Measurements from ENCODE around the gene RSAD1. TPM values are rescaled to one million over a fixed set of nuclear protein-coding genes. Genes with fewer than 3 reads are reported as not detected.

Gene RSAD1
- polyA plus RNA-seq, 2 donors: 11.9 to 16.9 TPM

- H3K4me1 ChIP-seq (ENCODE audit: control insufficient read depth in 2 of 2, insufficient read depth in 2 of 2, low read length in 1 of 2): peaks cover 0 to 35% of the 10 kb centered on the region in 2 donors
- H3K4me3 ChIP-seq (ENCODE audit: low read depth in 1 of 2, low read length in 2 of 2): peak overlapping the region; percentile 64 to 83
- 34 to 37% methylated on average over 24 of the region's 24 CpGs for WGBS, 2 donors
- H3K27ac ChIP-seq (ENCODE audit: low read depth in 2 of 2, low read length in 1 of 2): peak overlapping the region; percentile 93 to 97
- peaks cover 0 to 26% of the 10 kb centered on the region in 2 donors for H3K36me3 ChIP-seq (ENCODE audit: control insufficient read depth in 2 of 2, insufficient read depth in 2 of 2, low read length in 1 of 2)
- no peaks in the 10 kb centered on the region for H3K9me3 ChIP-seq (ENCODE audit: control insufficient read depth in 2 of 2, insufficient read depth in 1 of 2, low read depth in 1 of 2, low read length in 1 of 2)
- no peaks in the 10 kb centered on the region for H3K27me3 ChIP-seq (ENCODE audit: control insufficient read depth in 1 of 2, insufficient read depth in 2 of 2, low read length in 2 of 2)
These were observed 55.7 kb downstream of the RSAD1 start for GRCh38 chr17:50534222-50534978.

DNA sequence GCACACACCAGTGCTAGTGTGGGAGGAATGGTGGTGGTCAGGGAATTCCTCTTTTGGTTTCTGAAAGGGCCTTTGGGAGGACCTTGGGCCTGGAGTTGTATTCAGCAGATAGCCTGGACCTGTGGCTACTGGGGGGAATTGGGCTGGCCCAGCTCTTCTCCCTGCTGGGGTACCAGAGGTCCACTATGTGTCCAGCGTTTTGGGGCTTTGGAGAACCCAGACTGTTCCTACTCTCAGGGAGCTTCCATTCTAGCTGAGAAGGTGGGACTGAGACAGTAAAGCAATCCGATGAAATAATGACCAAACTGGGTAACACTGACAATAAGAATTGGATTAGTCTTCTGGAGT, 56.3 kb downstream of the RSAD1 start:
- Histone ChIP-seq H3K36me3 (ENCODE audit: control insufficient read depth in 2 of 2, insufficient read depth in 2 of 2, low read length in 1 of 2) (peaks cover 0 to 30% of the 10 kb centered on the region in 2 donors), H3K27me3 (ENCODE audit: control insufficient read depth in 1 of 2, insufficient read depth in 2 of 2, low read length in 2 of 2) (no peaks in the 10 kb centered on the region), H3K27ac (ENCODE audit: low read depth in 2 of 2, low read length in 1 of 2) (peak overlapping the region; percentile 90 to 97), H3K4me1 (ENCODE audit: control insufficient read depth in 2 of 2, insufficient read depth in 2 of 2, low read length in 1 of 2) (peaks cover 0 to 40% of the 10 kb centered on the region in 2 donors), H3K9me3 (ENCODE audit: control insufficient read depth in 2 of 2, insufficient read depth in 1 of 2, low read depth in 1 of 2, low read length in 1 of 2) (no peaks in the 10 kb centered on the region), H3K4me3 (ENCODE audit: low read depth in 1 of 2, low read length in 2 of 2) (peak overlapping the region; percentile 60 to 83)
- WGBS, 2 donors: 53 to 64% methylated on average over 2 of the region's 2 CpGs

GRCh38 chr17:50535407-50535806, 56.7 kb downstream of the RSAD1 start:
- Histone ChIP-seq H3K36me3 (ENCODE audit: control insufficient read depth in 2 of 2, insufficient read depth in 2 of 2, low read length in 1 of 2) (peaks cover 0 to 30% of the 10 kb centered on the region in 2 donors), H3K27ac (ENCODE audit: low read depth in 2 of 2, low read length in 1 of 2) (peak overlapping the region in 1 of 2 donors; percentile 90), H3K4me3 (ENCODE audit: low read depth in 1 of 2, low read length in 2 of 2) (peak overlapping the region; percentile 60 to 83), H3K4me1 (ENCODE audit: control insufficient read depth in 2 of 2, insufficient read depth in 2 of 2, low read length in 1 of 2) (peaks cover 0 to 44% of the 10 kb centered on the region in 2 donors), H3K9me3 (ENCODE audit: control insufficient read depth in 2 of 2, insufficient read depth in 1 of 2, low read depth in 1 of 2, low read length in 1 of 2) (no peaks in the 10 kb centered on the region), H3K27me3 (ENCODE audit: control insufficient read depth in 1 of 2, insufficient read depth in 2 of 2, low read length in 2 of 2) (no peaks in the 10 kb centered on the region)
- 53% methylated on average over 7 of the region's 7 CpGs for WGBS, 2 donors

Other genes starting within 250 kb of the RSAD1 start
- under 1 TPM; 0.08 to 0.27 TPM for gene TMEM92, start 204.4 kb upstream of the RSAD1 start, polyA plus RNA-seq
- 10 to 100 TPM in 1 of 2 donors, 1 to 10 TPM in 1; 6.0 to 12.1 TPM for gene XYLT2, start 132.7 kb upstream of the RSAD1 start, polyA plus RNA-seq
- gene MRPL27, start 105.7 kb upstream of the RSAD1 start, polyA plus RNA-seq: 100 to 1,000 TPM; 106 to 119 TPM
- 1 to 10 TPM; 2.0 to 3.6 TPM for gene EME1, start 105.6 kb upstream of the RSAD1 start, polyA plus RNA-seq
- gene LRRC59, start 81.3 kb upstream of the RSAD1 start, polyA plus RNA-seq: 10 to 100 TPM; 18.7 to 52.1 TPM
- gene ACSF2, start 52.6 kb upstream of the RSAD1 start, polyA plus RNA-seq: 10 to 100 TPM; 13.5 to 22.6 TPM
- under 1 TPM; 0.13 to 0.18 TPM for gene CHAD, start 10.0 kb upstream of the RSAD1 start, polyA plus RNA-seq
- under 1 TPM; 0.05 to 0.22 TPM for gene MYCBPAP, start 29.6 kb downstream of the RSAD1 start, polyA plus RNA-seq
- gene EPN3, start 53.9 kb downstream of the RSAD1 start, polyA plus RNA-seq: 10 to 100 TPM; 40.5 to 59.8 TPM
- gene SPATA20, start 68.3 kb downstream of the RSAD1 start, polyA plus RNA-seq: 10 to 100 TPM; 11.5 to 26.7 TPM
- under 1 TPM; 0.06 to 0.13 TPM for gene CACNA1G, start 81.9 kb downstream of the RSAD1 start, polyA plus RNA-seq
- gene ABCC3, start 156.0 kb downstream of the RSAD1 start, polyA plus RNA-seq: 10 to 100 TPM; 17.7 to 32.0 TPM
- gene ANKRD40, start 229.1 kb downstream of the RSAD1 start, polyA plus RNA-seq: 1 to 10 TPM; 7.2 to 7.5 TPM
- 10 to 100 TPM; 46.6 to 80.7 TPM for gene LUC7L3, start 240.7 kb downstream of the RSAD1 start, polyA plus RNA-seq